Measurements from ENCODE around the gene AQP5.

Gene AQP5

GRCh38 chr12:49975318-49975761, 13.7 kb downstream of the AQP5 start:
- Histone ChIP-seq H3K79me1 (ENCODE audit: low read depth, low read length) (peaks cover 3% of the 10 kb centered on the region), H2BK5ac (ENCODE audit: low read length) (peak overlapping the region; percentile 43), H2BK15ac (ENCODE audit: low read length) (no peak overlapping the region), H3K9ac (ENCODE audit: low read depth, low read length, poor library complexity) (no peak overlapping the region), H3K4me2 (ENCODE audit: insufficient read depth, low read length, poor library complexity, severe bottlenecking) (no peak overlapping the region), H4K91ac (ENCODE audit: low read depth, low read length, poor library complexity) (no peak overlapping the region), H3K27me3 (ENCODE audit: control insufficient read depth in 3 of 3, insufficient read depth in 3 of 3, low read depth in 1 of 3, low read length in 3 of 3) (peaks cover 0 to 11% (median 0%) of the 10 kb centered on the region in 3 experiments), H3K4ac (ENCODE audit: low read length) (no peak overlapping the region), H2AK5ac (ENCODE audit: low read depth, low read length) (peak overlapping the region; percentile 6), H3K14ac (ENCODE audit: low read length) (no peak overlapping the region), H3K23ac (ENCODE audit: low read depth, low read length, poor library complexity) (no peak overlapping the region), H3K4me3 (ENCODE audit: low read length in 2 of 2) (no peak overlapping the region), H2AFZ (ENCODE audit: low read length) (no peak overlapping the region), H4K8ac (ENCODE audit: low read depth, low read length) (no peak overlapping the region), H2BK12ac (ENCODE audit: low read length) (no peak overlapping the region), H3K9me3 (replicated peaks in 1 of 2; ENCODE audit: control insufficient read depth in 2 of 2, insufficient read depth in 1 of 2, low read depth in 1 of 2, low read length in 2 of 2) (no peaks in the 10 kb centered on the region), H3K18ac (ENCODE audit: low read length) (no peak overlapping the region), H3K4me1 (ENCODE audit: control insufficient read depth in 2 of 2, insufficient read depth in 1 of 2, low read depth in 1 of 2, low read length in 2 of 2) (peaks cover 0 to 11% of the 10 kb centered on the region in 2 donors), H3K27ac (replicated peaks; ENCODE audit: low read length) (no peak overlapping the region), H2BK120ac (ENCODE audit: low read depth, low read length) (no peak overlapping the region), H3K36me3 (replicated peaks in 1 of 2; ENCODE audit: control insufficient read depth in 2 of 2, insufficient read depth in 2 of 2, low read length in 2 of 2) (no peaks in the 10 kb centered on the region)
- DNase-seq (ENCODE audit: low spot score), result no peak
- WGBS, 2 donors (ENCODE audit: extremely low coverage in 2 of 2, insufficient read length in 2 of 2, insufficient replicate concordance in 1 of 2), result no CpG with 5 or more reads among the region's 17 CpGs

- no peak overlapping the region for H3K14ac ChIP-seq (ENCODE audit: low read length)
Measured at GRCh38 chr12:49976557-49976956, 14.9 kb downstream of the AQP5 start.

GRCh38 chr12:49978125-49978524, 16.5 kb downstream of the AQP5 start:
- H3K4me3 ChIP-seq (ENCODE audit: low read length in 2 of 2), result no peak overlapping the region
- no peak overlapping the region for H2BK5ac ChIP-seq (ENCODE audit: low read length)
- no peak overlapping the region for H3K4me2 ChIP-seq (ENCODE audit: insufficient read depth, low read length, poor library complexity, severe bottlenecking)
- H3K27me3 ChIP-seq (ENCODE audit: control insufficient read depth in 3 of 3, insufficient read depth in 3 of 3, low read depth in 1 of 3, low read length in 3 of 3), result no peaks in the 10 kb centered on the region
- no peak overlapping the region for H4K8ac ChIP-seq (ENCODE audit: low read depth, low read length)
- no CpG with 5 or more reads among the region's 4 CpGs for WGBS, 2 donors (ENCODE audit: extremely low coverage in 2 of 2, insufficient read length in 2 of 2, insufficient replicate concordance in 1 of 2)
- H2BK12ac ChIP-seq (ENCODE audit: low read length), result no peak overlapping the region
- no peak overlapping the region for H2AK5ac ChIP-seq (ENCODE audit: low read depth, low read length)
- H2AFZ ChIP-seq (ENCODE audit: low read length), result no peak overlapping the region
- DNase-seq (ENCODE audit: low spot score), result no peak
- no peak overlapping the region for H3K4ac ChIP-seq (ENCODE audit: low read length)
- no peak overlapping the region for H3K14ac ChIP-seq (ENCODE audit: low read length)
- no peaks in the 10 kb centered on the region for H3K79me1 ChIP-seq (ENCODE audit: low read depth, low read length)
- H3K18ac ChIP-seq (ENCODE audit: low read length), result no peak overlapping the region
- no peak overlapping the region for H4K91ac ChIP-seq (ENCODE audit: low read depth, low read length, poor library complexity)
- no peak overlapping the region for H2BK120ac ChIP-seq (ENCODE audit: low read depth, low read length)
- H3K9ac ChIP-seq (ENCODE audit: low read depth, low read length, poor library complexity), result no peak overlapping the region
- H3K23ac ChIP-seq (ENCODE audit: low read depth, low read length, poor library complexity), result no peak overlapping the region
- no peak overlapping the region for H2BK15ac ChIP-seq (ENCODE audit: low read length)
- H3K36me3 ChIP-seq (replicated peaks in 1 of 2; ENCODE audit: control insufficient read depth in 2 of 2, insufficient read depth in 2 of 2, low read length in 2 of 2), result no peaks in the 10 kb centered on the region
- H3K27ac ChIP-seq (replicated peaks; ENCODE audit: low read length), result no peak overlapping the region
- H3K4me1 ChIP-seq (ENCODE audit: control insufficient read depth in 2 of 2, insufficient read depth in 1 of 2, low read depth in 1 of 2, low read length in 2 of 2), result peaks cover 0 to 18% of the 10 kb centered on the region in 2 donors
- no peaks in the 10 kb centered on the region for H3K9me3 ChIP-seq (replicated peaks in 1 of 2; ENCODE audit: control insufficient read depth in 2 of 2, insufficient read depth in 1 of 2, low read depth in 1 of 2, low read length in 2 of 2)

More at GRCh38 chr12:49976557-49976956, 14.9 kb downstream of the AQP5 start:
- H3K4me2 ChIP-seq (ENCODE audit: insufficient read depth, low read length, poor library complexity, severe bottlenecking), result no peak overlapping the region
- peaks cover 0 to 18% of the 10 kb centered on the region in 2 donors for H3K4me1 ChIP-seq (ENCODE audit: control insufficient read depth in 2 of 2, insufficient read depth in 1 of 2, low read depth in 1 of 2, low read length in 2 of 2)
- H3K4me3 ChIP-seq (ENCODE audit: low read length in 2 of 2), result no peak overlapping the region
- no peak overlapping the region for H2BK5ac ChIP-seq (ENCODE audit: low read length)
- H3K27ac ChIP-seq (replicated peaks; ENCODE audit: low read length), result no peak overlapping the region
- H4K91ac ChIP-seq (ENCODE audit: low read depth, low read length, poor library complexity), result no peak overlapping the region
- H4K8ac ChIP-seq (ENCODE audit: low read depth, low read length), result no peak overlapping the region
- no peak overlapping the region for H2AK5ac ChIP-seq (ENCODE audit: low read depth, low read length)
- no peak overlapping the region for H2BK15ac ChIP-seq (ENCODE audit: low read length)
- peaks cover 0 to 3% (median 0%) of the 10 kb centered on the region in 3 experiments for H3K27me3 ChIP-seq (ENCODE audit: control insufficient read depth in 3 of 3, insufficient read depth in 3 of 3, low read depth in 1 of 3, low read length in 3 of 3)
- H2AFZ ChIP-seq (ENCODE audit: low read length), result no peak overlapping the region
- H3K9ac ChIP-seq (ENCODE audit: low read depth, low read length, poor library complexity), result no peak overlapping the region
- no peak overlapping the region for H2BK12ac ChIP-seq (ENCODE audit: low read length)
- peaks cover 3% of the 10 kb centered on the region for H3K79me1 ChIP-seq (ENCODE audit: low read depth, low read length)
- no CpG with 5 or more reads among the region's 2 CpGs for WGBS, 2 donors (ENCODE audit: extremely low coverage in 2 of 2, insufficient read length in 2 of 2, insufficient replicate concordance in 1 of 2)
- H3K23ac ChIP-seq (ENCODE audit: low read depth, low read length, poor library complexity), result no peak overlapping the region
- DNase-seq (ENCODE audit: low spot score), result no peak
- no peak overlapping the region for H3K4ac ChIP-seq (ENCODE audit: low read length)
- H3K18ac ChIP-seq (ENCODE audit: low read length), result no peak overlapping the region
- H3K36me3 ChIP-seq (replicated peaks in 1 of 2; ENCODE audit: control insufficient read depth in 2 of 2, insufficient read depth in 2 of 2, low read length in 2 of 2), result no peaks in the 10 kb centered on the region
- no peaks in the 10 kb centered on the region for H3K9me3 ChIP-seq (replicated peaks in 1 of 2; ENCODE audit: control insufficient read depth in 2 of 2, insufficient read depth in 1 of 2, low read depth in 1 of 2, low read length in 2 of 2)
- no peak overlapping the region for H2BK120ac ChIP-seq (ENCODE audit: low read depth, low read length)

GRCh38 chr12:49979016-49979586, 17.4 kb downstream of the AQP5 start:
- H4K91ac ChIP-seq (ENCODE audit: low read depth, low read length, poor library complexity), result no peak overlapping the region
- H2BK15ac ChIP-seq (ENCODE audit: low read length), result no peak overlapping the region
- no peak overlapping the region for H4K8ac ChIP-seq (ENCODE audit: low read depth, low read length)
- no peak overlapping the region for H2BK5ac ChIP-seq (ENCODE audit: low read length)
- H3K23ac ChIP-seq (ENCODE audit: low read depth, low read length, poor library complexity), result no peak overlapping the region
- H3K27me3 ChIP-seq (ENCODE audit: control insufficient read depth in 3 of 3, insufficient read depth in 3 of 3, low read depth in 1 of 3, low read length in 3 of 3), result no peaks in the 10 kb centered on the region
- no peak overlapping the region for H3K9ac ChIP-seq (ENCODE audit: low read depth, low read length, poor library complexity)
- peaks cover 0 to 21% of the 10 kb centered on the region in 2 donors for H3K4me1 ChIP-seq (ENCODE audit: control insufficient read depth in 2 of 2, insufficient read depth in 1 of 2, low read depth in 1 of 2, low read length in 2 of 2)
- peaks cover 0 to 1% of the 10 kb centered on the region in 2 donors for H3K36me3 ChIP-seq (replicated peaks in 1 of 2; ENCODE audit: control insufficient read depth in 2 of 2, insufficient read depth in 2 of 2, low read length in 2 of 2)
- H3K4me3 ChIP-seq (ENCODE audit: low read length in 2 of 2), result no peak overlapping the region
- H3K14ac ChIP-seq (ENCODE audit: low read length), result no peak overlapping the region
- no peaks in the 10 kb centered on the region for H3K79me1 ChIP-seq (ENCODE audit: low read depth, low read length)
- WGBS, 2 donors (ENCODE audit: extremely low coverage in 2 of 2, insufficient read length in 2 of 2, insufficient replicate concordance in 1 of 2), result no CpG with 5 or more reads among the region's 10 CpGs
- no peak overlapping the region for H2AK5ac ChIP-seq (ENCODE audit: low read depth, low read length)
- no peak overlapping the region for H3K4ac ChIP-seq (ENCODE audit: low read length)
- H3K27ac ChIP-seq (replicated peaks; ENCODE audit: low read length), result no peak overlapping the region
- no peak overlapping the region for H2AFZ ChIP-seq (ENCODE audit: low read length)
- H3K9me3 ChIP-seq (replicated peaks in 1 of 2; ENCODE audit: control insufficient read depth in 2 of 2, insufficient read depth in 1 of 2, low read depth in 1 of 2, low read length in 2 of 2), result no peaks in the 10 kb centered on the region
- no peak for DNase-seq (ENCODE audit: low spot score)
- no peak overlapping the region for H2BK12ac ChIP-seq (ENCODE audit: low read length)
- H3K4me2 ChIP-seq (ENCODE audit: insufficient read depth, low read length, poor library complexity, severe bottlenecking), result no peak overlapping the region
- no peak overlapping the region for H3K18ac ChIP-seq (ENCODE audit: low read length)
- no peak overlapping the region for H2BK120ac ChIP-seq (ENCODE audit: low read depth, low read length)
